Lung (tissue), 12 donors: ENCODE results near the gene SGPP1. TPM values are rescaled to one million over a fixed set of nuclear protein-coding genes. Genes with fewer than 3 reads are reported as not detected.
"Not testable (repeated sequence)": the region's sequence is repeated elsewhere in the genome, so short reads cannot be mapped to it uniquely, and the experiment has no call there.

Experiments used
- ATAC-seq: fragments of 200-7000 bp; cut with Tn5 transposase; one replicate; pipeline ENCODE4 v1.9.1; 2020; ENCODE audit warnings: moderate number of reproducible peaks; ENCODE audit not compliant: insufficient read depth, low FRiP score
- DNase-seq, 3 donors: peaks; one replicate each; pipeline ENCODE4 v3.0.0-alpha.2; 2013 to 2017
- H3K27ac ChIP-seq, 2 donors: one replicate each; pipeline ENCODE4 v1.5.1; 2013; ENCODE audit warnings: mild to moderate bottlenecking in 2 of 2, moderate library complexity in 2 of 2, control low read depth in 1 of 2, inconsistent platforms in 1 of 2, low read depth in 1 of 2, low read length in 1 of 2
- H3K27me3 ChIP-seq, 3 donors: one replicate each; pipeline ENCODE4 v1.5.1; 2013; ENCODE audit warnings: low read length in 2 of 3; ENCODE audit not compliant: control insufficient read depth in 3 of 3, insufficient read depth in 3 of 3
- H3K36me3 ChIP-seq, 4 donors: one replicate each; pipeline ENCODE4 v1.5.1; 2013; ENCODE audit warnings: low read length in 4 of 4, mild to moderate bottlenecking in 1 of 4, moderate library complexity in 1 of 4; ENCODE audit not compliant: control insufficient read depth in 4 of 4, insufficient read depth in 4 of 4
- H3K4me1 ChIP-seq, 5 donors: one replicate each; pipeline ENCODE4 v1.5.1; 2013; ENCODE audit warnings: low read length in 5 of 5, mild to moderate bottlenecking in 2 of 5, moderate library complexity in 1 of 5; ENCODE audit not compliant: control insufficient read depth in 5 of 5, insufficient read depth in 5 of 5
- H3K4me3 ChIP-seq: one replicate; pipeline ENCODE4 v1.5.1; 2013; ENCODE audit warnings: mild to moderate bottlenecking, control low read depth, moderate library complexity
- H3K9ac ChIP-seq, 2 donors: one replicate each; pipeline ENCODE4 v1.5.1; 2013; ENCODE audit warnings: low read length in 2 of 2, control low read depth in 1 of 2; ENCODE audit not compliant: insufficient read depth in 1 of 2
- H3K9me3 ChIP-seq, 4 donors: one replicate each; pipeline ENCODE4 v1.5.1; 2013; ENCODE audit warnings: low read length in 3 of 4, mild to moderate bottlenecking in 1 of 4, moderate library complexity in 1 of 4; ENCODE audit not compliant: control insufficient read depth in 4 of 4, insufficient read depth in 3 of 4
- WGBS, 2 donors: extraction: QIAGEN DNeasy Blood & Tissue Kit; methylation state at CpG; one replicate each; pipeline ENCODE4 v1.1.7; 2013; 5-methylcytosine and 5-hydroxymethylcytosine counted together
- polyA plus RNA-seq, 2 donors: library from polyadenylated mRNA; stranded (reverse); fragments of 200-250 nt; gene quantifications; one replicate each; pipeline ENCODE4 v1.2.1, GENCODE V29; 2013
- total RNA-seq, 2 donors: library from RNA; depleted of rRNA in 1 of 2; stranded (reverse); fragments of >200 nt in 1 of 2; gene quantifications; one replicate each; pipeline ENCODE4 v1.2.1, GENCODE V29; 2014 to 2021
- TF ChIP-seq, protein P1 (sequence below): IDR thresholded peaks from 2 replicates; pipeline ENCODE4 v1.5.1; 2012; ENCODE audit warnings: mild to moderate bottlenecking; ENCODE audit errors: control extremely low read depth, extremely low read depth
- donor health status: control.
- donor health status: control.
- donor health status: Bipolar disorder and iron deficiency.
- donor health status: healthy.
- donor health status: DM: yes; HTN: yes; CAD: no.

SGPP1 gene
- total and polyA plus RNA-seq, 4 donors, result 7.5 to 19.5 (median 13.1) TPM

DNA sequence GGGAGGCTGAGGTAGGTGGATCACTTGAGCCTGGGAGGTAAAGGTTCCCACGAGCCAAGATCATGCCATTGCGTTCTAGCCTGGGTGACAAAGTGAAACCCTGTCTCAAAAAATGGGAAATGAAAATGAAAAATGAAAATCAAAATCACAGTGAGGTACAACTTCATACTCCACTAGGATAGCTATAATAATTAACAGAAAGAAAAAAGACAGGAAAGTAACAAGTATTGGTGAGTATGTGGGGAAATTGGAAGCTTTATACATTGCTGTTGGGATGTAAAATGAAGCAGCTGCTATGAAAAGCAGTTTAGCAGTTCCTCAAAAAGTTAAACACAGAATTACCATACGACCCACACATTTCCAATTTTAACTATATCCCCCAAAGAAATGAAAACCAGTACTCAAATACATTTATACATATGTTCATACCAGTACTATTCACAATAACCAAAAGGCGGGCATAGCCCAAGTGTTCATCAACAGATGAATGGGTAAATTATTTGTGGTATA, 22.2 kb downstream of the SGPP1 start:
- DNase-seq (no peak), ATAC-seq (no peak)
- no peak overlapping the region for H3K4me3 ChIP-seq
- no peaks in the 10 kb centered on the region for H3K27me3 ChIP-seq
- H3K36me3 ChIP-seq, result no peaks in the 10 kb centered on the region
- H3K9ac ChIP-seq, result no peak overlapping the region
- TF ChIP-seq, protein P1, sequence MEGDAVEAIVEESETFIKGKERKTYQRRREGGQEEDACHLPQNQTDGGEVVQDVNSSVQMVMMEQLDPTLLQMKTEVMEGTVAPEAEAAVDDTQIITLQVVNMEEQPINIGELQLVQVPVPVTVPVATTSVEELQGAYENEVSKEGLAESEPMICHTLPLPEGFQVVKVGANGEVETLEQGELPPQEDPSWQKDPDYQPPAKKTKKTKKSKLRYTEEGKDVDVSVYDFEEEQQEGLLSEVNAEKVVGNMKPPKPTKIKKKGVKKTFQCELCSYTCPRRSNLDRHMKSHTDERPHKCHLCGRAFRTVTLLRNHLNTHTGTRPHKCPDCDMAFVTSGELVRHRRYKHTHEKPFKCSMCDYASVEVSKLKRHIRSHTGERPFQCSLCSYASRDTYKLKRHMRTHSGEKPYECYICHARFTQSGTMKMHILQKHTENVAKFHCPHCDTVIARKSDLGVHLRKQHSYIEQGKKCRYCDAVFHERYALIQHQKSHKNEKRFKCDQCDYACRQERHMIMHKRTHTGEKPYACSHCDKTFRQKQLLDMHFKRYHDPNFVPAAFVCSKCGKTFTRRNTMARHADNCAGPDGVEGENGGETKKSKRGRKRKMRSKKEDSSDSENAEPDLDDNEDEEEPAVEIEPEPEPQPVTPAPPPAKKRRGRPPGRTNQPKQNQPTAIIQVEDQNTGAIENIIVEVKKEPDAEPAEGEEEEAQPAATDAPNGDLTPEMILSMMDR, result no peak
- whole genome bisulfite sequencing, 2 donors, result 82 to 86% methylated on average over 4 of the region's 4 CpGs
- no peaks in the 10 kb centered on the region for H3K9me3 ChIP-seq
- no peak overlapping the region for H3K27ac ChIP-seq
- H3K4me1 ChIP-seq, result no peaks in the 10 kb centered on the region

DNA sequence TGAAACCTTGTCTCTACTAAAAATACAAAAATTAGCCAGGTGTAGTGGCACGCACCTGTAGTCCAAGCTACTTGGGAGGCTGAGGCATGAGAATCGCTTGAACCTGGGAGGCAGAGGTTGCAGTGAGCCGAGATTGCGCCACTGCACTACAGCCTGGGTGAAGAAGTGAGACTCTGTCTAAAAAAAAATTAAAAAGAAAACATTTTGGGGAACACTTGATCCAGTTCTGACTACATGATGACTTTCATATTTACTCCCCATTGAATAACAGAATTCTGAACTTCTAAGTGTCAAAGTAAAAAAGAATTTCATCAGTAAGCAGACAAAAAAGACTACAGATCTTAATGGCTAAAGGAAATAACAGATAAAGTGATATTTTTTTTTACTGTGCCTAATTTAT, 25.3 kb downstream of the SGPP1 start:
- not testable (repeated sequence) for H3K27me3 ChIP-seq, H3K36me3 ChIP-seq, ATAC-seq, H3K9me3 ChIP-seq, H3K4me1 ChIP-seq, H3K9ac ChIP-seq, DNase-seq, H3K27ac ChIP-seq, H3K4me3 ChIP-seq
- 94 to 98% methylated on average over 4 of the region's 4 CpGs for WGBS, 2 donors

DNA sequence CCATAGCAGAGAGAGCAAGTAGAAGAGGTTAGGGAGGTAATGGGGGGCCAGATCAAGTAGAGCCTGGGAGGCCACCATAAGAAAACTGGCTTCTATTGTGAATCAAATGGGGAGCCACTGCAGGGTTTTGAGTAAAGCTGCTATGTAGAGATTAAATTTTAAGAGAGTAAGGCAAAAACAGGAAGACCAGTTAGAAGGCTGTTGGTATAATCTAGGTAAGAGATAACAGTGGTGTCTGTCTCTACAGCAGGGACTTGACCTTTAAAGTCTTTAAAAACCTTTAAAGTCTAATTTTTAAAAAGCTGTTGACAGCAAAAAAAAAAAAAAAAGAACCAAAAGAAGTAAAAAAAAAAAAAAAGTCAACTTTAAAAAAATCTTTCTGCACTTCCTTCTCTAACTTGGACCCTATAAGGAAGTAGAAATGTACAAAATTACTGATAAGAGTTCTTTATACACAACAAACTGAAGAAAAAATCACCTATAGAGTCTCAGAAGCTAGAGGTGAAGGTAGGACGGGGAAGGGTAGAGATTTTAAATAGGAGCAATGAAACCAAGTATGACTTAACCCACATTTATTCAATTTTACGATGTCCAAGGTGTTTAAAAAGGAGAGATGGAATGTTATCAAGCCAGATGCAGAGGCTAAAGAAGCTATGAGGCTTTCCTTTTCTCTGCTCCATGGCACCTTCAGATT, 26.1 kb downstream of the SGPP1 start:
- H3K27ac ChIP-seq, result no peak overlapping the region
- no peaks in the 10 kb centered on the region for H3K9me3 ChIP-seq
- DNase-seq, result no peak
- no peak for ATAC-seq
- 79 to 80% methylated on average over 2 of the region's 2 CpGs for WGBS, 2 donors
- TF ChIP-seq, protein P1, result no peak
- no peak overlapping the region for H3K9ac ChIP-seq
- no peaks in the 10 kb centered on the region for H3K36me3 ChIP-seq
- H3K4me1 ChIP-seq, result no peaks in the 10 kb centered on the region
- no peaks in the 10 kb centered on the region for H3K27me3 ChIP-seq
- no peak overlapping the region for H3K4me3 ChIP-seq

DNA sequence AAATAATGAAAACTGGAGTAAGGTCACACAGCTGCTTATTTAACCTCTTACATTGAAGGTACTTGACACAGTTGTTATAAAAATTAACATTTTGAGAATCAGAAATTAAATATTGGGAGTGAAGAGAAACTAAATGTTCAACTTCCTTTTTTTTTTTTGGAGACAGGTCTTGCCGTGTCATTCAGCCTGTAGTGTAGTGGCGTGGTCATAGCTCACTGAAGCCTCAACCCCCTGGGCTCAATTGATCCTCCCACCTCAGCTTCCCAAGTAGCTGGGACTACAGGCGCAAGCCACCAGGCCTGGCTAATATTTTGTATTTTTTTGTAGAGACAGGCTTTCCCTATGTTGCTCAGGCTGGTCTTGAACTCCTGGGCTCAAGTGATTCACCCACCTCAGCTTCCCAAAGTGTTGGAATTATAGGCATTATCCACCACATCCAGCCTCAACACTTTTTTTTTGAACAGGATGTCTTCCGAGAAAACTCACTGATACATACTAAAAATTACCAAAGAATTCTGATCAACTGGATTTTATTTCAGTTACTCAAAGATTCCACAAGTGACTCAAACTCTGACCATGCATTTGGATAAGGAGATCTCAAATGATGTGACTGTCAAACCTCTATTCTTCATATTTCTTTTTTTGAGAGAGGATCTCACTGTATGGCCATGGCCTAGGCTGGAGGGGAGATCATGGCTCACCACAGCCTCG, 35.4 kb downstream of the SGPP1 start:
- H3K27ac ChIP-seq, result no peak overlapping the region
- no peak overlapping the region for H3K4me3 ChIP-seq
- no peaks in the 10 kb centered on the region for H3K27me3 ChIP-seq
- WGBS, 2 donors, result 75 to 88% methylated on average over 5 of the region's 5 CpGs
- no peak overlapping the region for H3K9ac ChIP-seq
- DNase-seq, result no peak
- H3K36me3 ChIP-seq, result peaks cover 0 to 4% (median 2%) of the 10 kb centered on the region in 4 donors
- no peaks in the 10 kb centered on the region for H3K9me3 ChIP-seq
- TF ChIP-seq, protein P1, result no peak
- ATAC-seq, result no peak
- no peaks in the 10 kb centered on the region for H3K4me1 ChIP-seq
